Panc1 (cell line): Measurements from ENCODE around the gene ITPR2. TPM values are rescaled to one million over a fixed set of nuclear protein-coding genes. Genes with fewer than 3 reads are reported as not detected.
"Not testable (repeated sequence)": the region's sequence is repeated elsewhere in the genome, so short reads cannot be mapped to it uniquely, and the experiment has no call there.

Experiments used
- ATAC-seq: fragments of 200-7000 bp; cut with Tn5 transposase; 2 replicates; pipeline ENCODE4 v1.9.1; 2020; ENCODE audit warnings: mild to moderate bottlenecking, moderate library complexity
- BruUV-seq: library from RNA; stranded (reverse); fragments of 400-500 nt; replicated peaks from 2 replicates; lab custom pipeline; 2021; lab: Mats Ljungman, UMichigan
- CTCF ChIA-PET: fragments of 300-600 bp; sonication (Branson Sonifier 250); formaldehyde crosslinking; loops from one replicate; lab custom pipeline; 2022; ENCODE audit warnings: antibody characterized with exemption; lab: Charles Lee
- POLR2A ChIA-PET: fragments of 300-600 bp; sonication (Branson Sonifier 250); formaldehyde crosslinking; loops from one replicate; lab custom pipeline; 2022; ENCODE audit warnings: antibody characterized with exemption; lab: Charles Lee
- DNase-seq: peaks from one replicate; pipeline ENCODE4 v3.0.0-alpha.2; 2010; ENCODE audit warnings: low read depth, low spot score
- H3K27ac ChIP-seq: 2 replicates; pipeline ENCODE4 v1.5.1; 2011; ENCODE audit warnings: mild to moderate bottlenecking, low read length, inconsistent platforms
- H3K27me3 ChIP-seq: fragments of 200-500 bp; sonication (Bioruptor generic); 2 replicates; pipeline ENCODE4 v1.6.0; 2014; ENCODE audit warnings: low read length, inconsistent platforms; ENCODE audit not compliant: control insufficient read depth, insufficient read depth
- H3K36me3 ChIP-seq: fragments of 200-500 bp; sonication (Bioruptor generic); 2 replicates; pipeline ENCODE4 v1.5.1; 2014; ENCODE audit warnings: inconsistent platforms, mild to moderate bottlenecking, low read length, moderate library complexity; ENCODE audit not compliant: control insufficient read depth, insufficient read depth
- H3K4me1 ChIP-seq: 2 replicates; pipeline ENCODE4 v1.5.1; 2011; ENCODE audit warnings: inconsistent platforms, mild to moderate bottlenecking, low read length, moderate library complexity; ENCODE audit not compliant: control insufficient read depth, insufficient read depth
- H3K4me3 ChIP-seq, 2 experiments: 2 replicates each; pipeline ENCODE4 v1.5.1; 2011 to 2012; ENCODE audit warnings: low read depth in 2 of 2, low read length in 2 of 2, mild to moderate bottlenecking in 2 of 2, inconsistent platforms in 1 of 2, moderate library complexity in 1 of 2
- H3K9me3 ChIP-seq: fragments of 200-500 bp; sonication (Bioruptor generic); 2 replicates; pipeline ENCODE4 v1.5.1; 2014; ENCODE audit warnings: low read depth, mild to moderate bottlenecking, inconsistent platforms, low read length, moderate library complexity; ENCODE audit not compliant: control insufficient read depth, insufficient read depth
- POLR2AphosphoS5 ChIP-seq: IDR thresholded peaks from 2 replicates; pipeline ENCODE4 v1.6.1; 2012; ENCODE audit warnings: mild to moderate bottlenecking, low read depth, low read length, moderate library complexity
- SIN3A ChIP-seq: IDR thresholded peaks from 2 replicates; pipeline ENCODE4 v1.6.1; 2012; ENCODE audit warnings: low read depth, mild to moderate bottlenecking, low read length, moderate library complexity, borderline replicate concordance; ENCODE audit not compliant: insufficient read depth
- TCF7L2 ChIP-seq: IDR thresholded peaks from 2 replicates; pipeline ENCODE4 v1.6.1; 2011; ENCODE audit warnings: mild to moderate bottlenecking, low read depth, low read length, inconsistent platforms
- in situ Hi-C: cut with HindIII; loops from 2 replicates; pipeline ENCODE4 v1.10.0; 2016; ENCODE audit warnings: low sequenced_read_pairs, low pct_unique_long_range_greater_than_20kb
- intact Hi-C: fragments of 100-400 bp; cut with micrococcal nuclease; formaldehyde crosslinking; loops from one replicate; pipeline ENCODE4 v1.10.0; 2022; ENCODE audit not compliant: unreplicated experiment
- total RNA-seq: library from RNA; stranded (reverse); gene quantifications from one replicate; pipeline ENCODE4 v1.2.1, GENCODE V29; 2021; ENCODE audit not compliant: unreplicated experiment
- TF ChIP-seq, protein P1 (sequence below), 2 experiments: IDR thresholded peaks; 2 replicates each; pipeline ENCODE4 v1.6.1; 2011 to 2012; ENCODE audit warnings: low read depth in 2 of 2, control low read depth in 1 of 2, low read length in 1 of 2, mild to moderate bottlenecking in 1 of 2, moderate library complexity in 1 of 2; ENCODE audit not compliant: insufficient read depth in 1 of 2
- TF ChIP-seq, protein P2 (sequence below): fragments of 450-650 bp; IDR thresholded peaks from 2 replicates; pipeline ENCODE4 v1.5.1; 2017; ENCODE audit warnings: mild to moderate bottlenecking

The ITPR2 gene
- total RNA-seq, 1 experiment from 2014 or later, result 41.8 TPM

- in situ Hi-C loops (no loop called here), intact Hi-C loops (no loop called here)
- peaks cover 7% of the 10 kb centered on the region for H3K4me1 ChIP-seq
- CTCF ChIA-PET, result no interaction called here
- no peaks in the 10 kb centered on the region for H3K27me3 ChIP-seq
- no peak for DNase-seq
- H3K4me3 ChIP-seq, result no peak overlapping the region
- no peaks in the 10 kb centered on the region for H3K36me3 ChIP-seq
- no peak for TF ChIP-seq SIN3A
- no peak for TF ChIP-seq POLR2AphosphoS5
- TF ChIP-seq, protein P1, sequence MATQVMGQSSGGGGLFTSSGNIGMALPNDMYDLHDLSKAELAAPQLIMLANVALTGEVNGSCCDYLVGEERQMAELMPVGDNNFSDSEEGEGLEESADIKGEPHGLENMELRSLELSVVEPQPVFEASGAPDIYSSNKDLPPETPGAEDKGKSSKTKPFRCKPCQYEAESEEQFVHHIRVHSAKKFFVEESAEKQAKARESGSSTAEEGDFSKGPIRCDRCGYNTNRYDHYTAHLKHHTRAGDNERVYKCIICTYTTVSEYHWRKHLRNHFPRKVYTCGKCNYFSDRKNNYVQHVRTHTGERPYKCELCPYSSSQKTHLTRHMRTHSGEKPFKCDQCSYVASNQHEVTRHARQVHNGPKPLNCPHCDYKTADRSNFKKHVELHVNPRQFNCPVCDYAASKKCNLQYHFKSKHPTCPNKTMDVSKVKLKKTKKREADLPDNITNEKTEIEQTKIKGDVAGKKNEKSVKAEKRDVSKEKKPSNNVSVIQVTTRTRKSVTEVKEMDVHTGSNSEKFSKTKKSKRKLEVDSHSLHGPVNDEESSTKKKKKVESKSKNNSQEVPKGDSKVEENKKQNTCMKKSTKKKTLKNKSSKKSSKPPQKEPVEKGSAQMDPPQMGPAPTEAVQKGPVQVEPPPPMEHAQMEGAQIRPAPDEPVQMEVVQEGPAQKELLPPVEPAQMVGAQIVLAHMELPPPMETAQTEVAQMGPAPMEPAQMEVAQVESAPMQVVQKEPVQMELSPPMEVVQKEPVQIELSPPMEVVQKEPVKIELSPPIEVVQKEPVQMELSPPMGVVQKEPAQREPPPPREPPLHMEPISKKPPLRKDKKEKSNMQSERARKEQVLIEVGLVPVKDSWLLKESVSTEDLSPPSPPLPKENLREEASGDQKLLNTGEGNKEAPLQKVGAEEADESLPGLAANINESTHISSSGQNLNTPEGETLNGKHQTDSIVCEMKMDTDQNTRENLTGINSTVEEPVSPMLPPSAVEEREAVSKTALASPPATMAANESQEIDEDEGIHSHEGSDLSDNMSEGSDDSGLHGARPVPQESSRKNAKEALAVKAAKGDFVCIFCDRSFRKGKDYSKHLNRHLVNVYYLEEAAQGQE (IDR thresholded peaks at IDR 0.05; ENCODE audit: insufficient read depth in 1 of 2, low read depth in 2 of 2, low read length in 1 of 2), result no peak
- TF ChIP-seq TCF7L2, result no peak
- TF ChIP-seq, protein P2, sequence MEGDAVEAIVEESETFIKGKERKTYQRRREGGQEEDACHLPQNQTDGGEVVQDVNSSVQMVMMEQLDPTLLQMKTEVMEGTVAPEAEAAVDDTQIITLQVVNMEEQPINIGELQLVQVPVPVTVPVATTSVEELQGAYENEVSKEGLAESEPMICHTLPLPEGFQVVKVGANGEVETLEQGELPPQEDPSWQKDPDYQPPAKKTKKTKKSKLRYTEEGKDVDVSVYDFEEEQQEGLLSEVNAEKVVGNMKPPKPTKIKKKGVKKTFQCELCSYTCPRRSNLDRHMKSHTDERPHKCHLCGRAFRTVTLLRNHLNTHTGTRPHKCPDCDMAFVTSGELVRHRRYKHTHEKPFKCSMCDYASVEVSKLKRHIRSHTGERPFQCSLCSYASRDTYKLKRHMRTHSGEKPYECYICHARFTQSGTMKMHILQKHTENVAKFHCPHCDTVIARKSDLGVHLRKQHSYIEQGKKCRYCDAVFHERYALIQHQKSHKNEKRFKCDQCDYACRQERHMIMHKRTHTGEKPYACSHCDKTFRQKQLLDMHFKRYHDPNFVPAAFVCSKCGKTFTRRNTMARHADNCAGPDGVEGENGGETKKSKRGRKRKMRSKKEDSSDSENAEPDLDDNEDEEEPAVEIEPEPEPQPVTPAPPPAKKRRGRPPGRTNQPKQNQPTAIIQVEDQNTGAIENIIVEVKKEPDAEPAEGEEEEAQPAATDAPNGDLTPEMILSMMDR, result no peak
- POLR2A ChIA-PET, result no interaction called here
- no peak overlapping the region for H3K27ac ChIP-seq
- BruUV-seq, result no TSS peak
- ATAC-seq, result no peak
- 0 out of 2 replicates have a peak, but pooled peaks cover 3% of the 10 kb centered on the region for H3K9me3 ChIP-seq
Observed at GRCh38 chr12:26519462-26519861, 313.5 kb downstream of the ITPR2 start.

- H3K4me1 ChIP-seq, BruUV-seq, H3K36me3 ChIP-seq, H3K27me3 ChIP-seq, H3K27ac ChIP-seq, ATAC-seq, CTCF ChIA-PET, in situ Hi-C loops, intact Hi-C loops, H3K9me3 ChIP-seq, H3K4me3 ChIP-seq, POLR2A ChIA-PET, DNase-seq: not testable (repeated sequence)
Observed at GRCh38 chr12:26517320-26517719, 315.7 kb downstream of the ITPR2 start.

DNA sequence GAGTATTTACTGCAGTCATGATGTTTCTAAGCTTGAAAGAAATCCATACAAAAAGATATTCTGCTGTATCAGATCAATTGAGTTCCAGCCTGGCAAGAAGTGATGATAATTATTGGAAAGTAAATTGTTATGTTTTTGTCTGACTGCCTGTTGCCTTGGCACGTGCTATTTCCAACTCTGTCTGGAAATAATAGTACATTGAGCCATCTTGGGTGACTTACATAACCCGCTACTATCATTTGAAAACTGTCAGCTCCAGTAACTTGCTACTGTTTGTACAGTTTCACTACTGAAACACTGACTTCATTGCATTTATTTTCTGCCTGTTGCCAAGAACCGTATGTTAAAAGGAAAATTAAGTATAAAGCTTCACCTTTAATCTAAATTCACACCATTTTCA is 318.6 kb downstream of the ITPR2 start:
- TF ChIP-seq, protein P2, result no peak
- TF ChIP-seq, protein P1 (IDR thresholded peaks at IDR 0.05; ENCODE audit: insufficient read depth in 1 of 2, low read depth in 2 of 2, low read length in 1 of 2), result no peak
- TF ChIP-seq TCF7L2, result no peak
- TF ChIP-seq SIN3A, result no peak
- TF ChIP-seq POLR2AphosphoS5, result no peak
- intact Hi-C loops, result no loop called here
- Histone ChIP-seq H3K4me3 (no peak overlapping the region), H3K4me1 (no peaks in the 10 kb centered on the region), H3K27me3 (no peaks in the 10 kb centered on the region), H3K27ac (no peak overlapping the region), H3K9me3 (0 out of 2 replicates have a peak, but pooled peaks cover 3% of the 10 kb centered on the region), H3K36me3 (no peaks in the 10 kb centered on the region)
- ChIA-PET CTCF (no interaction called here), POLR2A (interaction anchor here (0.6 kb wide), 1 partner anchor 471 kb away, joined by 8 read pairs; no protein-coding TSS in a partner anchor)
- DNase-seq (no peak), ATAC-seq (no peak)
- in situ Hi-C loops, result no loop called here
- BruUV-seq, result no TSS peak
